Peyer's patch (tissue), 4 donors: ENCODE results near the gene TTC28. TPM values are rescaled to one million over a fixed set of nuclear protein-coding genes. Genes with fewer than 3 reads are reported as not detected.

Experiments used
- DNase-seq, 3 donors: peaks; one replicate each; pipeline ENCODE4 v3.0.0-alpha.2; 2017 to 2019
- H3K27ac ChIP-seq, 4 donors: fragments of 200-600 bp; sonication (generic); one replicate each; pipeline ENCODE4 v1.5.1; 2016 to 2019
- H3K27me3 ChIP-seq, 2 donors: fragments of 200-600 bp; sonication (generic); one replicate each; pipeline ENCODE4 v1.5.1; 2019
- H3K36me3 ChIP-seq, 3 donors: fragments of 200-600 bp; sonication (generic); one replicate each; pipeline ENCODE4 v1.5.1; 2016 to 2019
- H3K4me1 ChIP-seq, 4 donors: fragments of 200-600 bp; sonication (generic); one replicate each; pipeline ENCODE4 v1.5.1; 2016 to 2019
- H3K4me3 ChIP-seq, 4 donors: fragments of 200-600 bp; sonication (generic); 1 replicate in 3 of 4; 2 replicates in 1 of 4; pipeline ENCODE4 v1.5.1; 2016 to 2019; ENCODE audit warnings: mild to moderate bottlenecking in 1 of 4
- H3K9me3 ChIP-seq, 4 donors: fragments of 200-600 bp; sonication (generic); one replicate each; pipeline ENCODE4 v1.5.1; 2016 to 2019; ENCODE audit warnings: mild to moderate bottlenecking in 1 of 4
- CTCF ChIP-seq, 6 experiments: fragments of 450-650 bp in 4 of 6; fragments of 200-600 bp in 2 of 6; sonication (generic) in 1 of 6; IDR thresholded peaks; one replicate each; pipeline ENCODE4 v1.5.1; 2017 to 2019; ENCODE audit warnings: antibody characterized with exemption in 6 of 6, mild to moderate bottlenecking in 3 of 6, moderate library complexity in 1 of 6
- POLR2A ChIP-seq, 2 donors: fragments of 450-650 bp; IDR thresholded peaks; one replicate each; pipeline ENCODE4 v1.5.1; 2017; ENCODE audit warnings: antibody characterized with exemption in 2 of 2, mild to moderate bottlenecking in 2 of 2, moderate library complexity in 2 of 2
- total RNA-seq, 4 donors: library from RNA; depleted of rRNA; stranded (reverse); fragments of >200 nt; gene quantifications; one replicate each; pipeline ENCODE4 v1.1.0, GENCODE V29; 2016

Gene TTC28
- total RNA-seq, 4 donors from 2014 or later: 9.1 to 46.4 (median 35.2) TPM

DNA sequence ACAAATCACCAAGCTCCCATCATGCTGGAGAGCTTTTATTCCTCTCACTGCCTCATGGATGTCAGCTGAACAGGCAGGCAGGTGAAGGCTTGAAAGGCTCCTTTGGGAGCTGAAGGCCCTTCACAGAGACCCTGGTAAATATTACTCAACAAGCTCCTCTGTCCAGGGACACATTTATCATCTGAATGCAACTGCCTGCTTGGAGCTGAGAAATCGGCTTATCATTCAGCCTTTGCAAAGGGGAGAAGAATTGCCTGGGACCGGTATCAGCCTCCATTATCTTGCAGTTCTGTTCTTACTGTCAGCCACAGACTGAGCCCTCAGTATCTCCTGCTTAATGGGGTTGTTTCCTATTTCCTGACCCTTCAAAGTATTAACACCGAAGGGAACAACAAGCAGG is 646.8 kb downstream of the TTC28 start:
- H3K27me3 ChIP-seq: no peaks in the 10 kb centered on the region
- TF ChIP-seq CTCF (IDR thresholded peaks at IDR 0.05) (no peak), POLR2A (IDR thresholded peaks at IDR 0.05) (no peak)
- no peaks in the 10 kb centered on the region for H3K9me3 ChIP-seq
- DNase-seq: no peak
- peaks cover 0 to 9% (median 0%) of the 10 kb centered on the region in 3 donors for H3K36me3 ChIP-seq
- H3K4me1 ChIP-seq: peaks cover 0 to 32% (median 1%) of the 10 kb centered on the region in 4 donors
- H3K4me3 ChIP-seq: no peak overlapping the region
- no peak overlapping the region for H3K27ac ChIP-seq

DNA sequence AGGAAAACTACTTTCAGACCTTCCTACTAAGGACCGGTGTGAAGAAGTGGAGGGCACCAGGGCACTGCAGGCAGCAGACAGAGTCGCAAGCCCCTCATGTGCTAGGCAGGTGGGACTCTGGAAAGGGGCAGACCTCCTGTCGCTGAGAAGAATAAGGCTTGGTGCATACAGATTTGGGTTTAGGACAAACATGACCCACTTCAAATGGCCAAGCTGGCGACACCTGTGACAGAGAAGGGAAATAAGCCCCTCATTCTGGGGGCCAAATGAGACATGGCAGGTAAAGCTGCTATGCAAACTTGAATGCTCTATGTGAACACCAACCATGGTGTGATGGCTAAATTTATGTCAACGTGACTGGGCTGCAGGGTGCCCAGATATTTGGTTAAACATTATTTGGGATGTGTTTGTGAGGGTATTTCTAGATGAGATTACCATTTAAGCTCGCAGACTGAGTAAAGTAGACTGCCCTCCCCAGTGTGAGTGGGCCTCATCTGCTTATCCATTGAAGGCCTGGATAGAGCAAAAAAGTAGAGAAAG is 648.2 kb downstream of the TTC28 start:
- no peak for TF ChIP-seq CTCF (IDR thresholded peaks at IDR 0.05)
- no peak for TF ChIP-seq POLR2A (IDR thresholded peaks at IDR 0.05)
- H3K27ac ChIP-seq: no peak overlapping the region
- H3K4me1 ChIP-seq: peaks cover 0 to 32% (median 1%) of the 10 kb centered on the region in 4 donors

DNA sequence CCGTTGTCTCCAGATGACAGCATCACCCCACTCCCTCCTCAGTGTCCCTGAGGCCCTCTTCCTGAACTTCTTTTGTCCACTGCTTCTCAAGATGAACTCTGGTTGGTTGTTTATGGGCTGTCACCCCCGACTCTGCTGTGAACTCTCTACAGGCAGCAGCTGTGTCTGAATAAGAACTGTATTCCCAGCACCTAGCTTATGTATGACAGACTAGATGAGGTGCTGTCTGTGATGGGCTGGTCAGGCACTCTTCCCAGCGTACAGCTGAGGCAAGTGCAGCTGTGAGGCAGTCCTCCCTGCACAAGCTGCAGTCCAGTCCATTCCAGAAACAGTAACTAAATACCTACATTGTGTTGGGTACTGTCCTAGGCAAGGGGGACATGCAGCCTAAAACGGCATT is 649.2 kb downstream of the TTC28 start:
- Histone ChIP-seq H3K4me1 (peaks cover 0 to 31% (median 1%) of the 10 kb centered on the region in 4 donors), H3K36me3 (peaks cover 0 to 9% (median 0%) of the 10 kb centered on the region in 3 donors), H3K27ac (no peak overlapping the region), H3K4me3 (no peak overlapping the region), H3K27me3 (no peaks in the 10 kb centered on the region), H3K9me3 (no peaks in the 10 kb centered on the region)
- no peak for DNase-seq
- TF ChIP-seq CTCF (IDR thresholded peaks at IDR 0.05): no peak
- no peak for TF ChIP-seq POLR2A (IDR thresholded peaks at IDR 0.05)

More for the DNA sequence above, 648.2 kb downstream of the TTC28 start:
- H3K27me3 ChIP-seq: no peaks in the 10 kb centered on the region
- no peak for DNase-seq
- no peaks in the 10 kb centered on the region for H3K9me3 ChIP-seq
- H3K36me3 ChIP-seq: peaks cover 0 to 9% (median 0%) of the 10 kb centered on the region in 3 donors
- H3K4me3 ChIP-seq: no peak overlapping the region

DNA sequence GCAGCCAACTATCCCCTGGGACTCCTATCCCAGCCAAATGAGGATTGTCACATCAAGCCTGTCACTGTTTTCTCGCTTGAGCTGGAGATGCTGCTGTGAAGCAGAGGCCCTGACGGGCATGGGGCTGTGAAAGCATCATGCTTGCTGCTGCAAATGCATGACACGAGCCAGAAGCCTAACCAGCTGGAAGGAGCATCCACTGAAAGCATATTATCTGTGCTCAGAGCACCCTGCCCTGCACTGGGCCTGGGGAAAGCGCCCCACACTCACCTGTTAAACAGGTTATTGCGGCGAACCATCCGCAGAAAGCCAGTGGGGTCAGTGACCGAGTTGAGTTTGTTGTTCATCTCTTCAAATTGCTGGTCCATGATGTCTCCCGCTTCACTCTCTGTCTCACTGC is 649.7 kb downstream of the TTC28 start:
- Histone ChIP-seq H3K9me3 (no peaks in the 10 kb centered on the region), H3K36me3 (peaks cover 0 to 9% (median 0%) of the 10 kb centered on the region in 3 donors), H3K27ac (peak overlapping the region in 1 of 4 donors; percentile 34), H3K4me1 (peaks cover 0 to 26% (median 0%) of the 10 kb centered on the region in 4 donors), H3K27me3 (no peaks in the 10 kb centered on the region), H3K4me3 (no peak overlapping the region)
- TF ChIP-seq CTCF (IDR thresholded peaks at IDR 0.05) (no peak), POLR2A (IDR thresholded peaks at IDR 0.05) (no peak)
- DNase-seq: no peak

DNA sequence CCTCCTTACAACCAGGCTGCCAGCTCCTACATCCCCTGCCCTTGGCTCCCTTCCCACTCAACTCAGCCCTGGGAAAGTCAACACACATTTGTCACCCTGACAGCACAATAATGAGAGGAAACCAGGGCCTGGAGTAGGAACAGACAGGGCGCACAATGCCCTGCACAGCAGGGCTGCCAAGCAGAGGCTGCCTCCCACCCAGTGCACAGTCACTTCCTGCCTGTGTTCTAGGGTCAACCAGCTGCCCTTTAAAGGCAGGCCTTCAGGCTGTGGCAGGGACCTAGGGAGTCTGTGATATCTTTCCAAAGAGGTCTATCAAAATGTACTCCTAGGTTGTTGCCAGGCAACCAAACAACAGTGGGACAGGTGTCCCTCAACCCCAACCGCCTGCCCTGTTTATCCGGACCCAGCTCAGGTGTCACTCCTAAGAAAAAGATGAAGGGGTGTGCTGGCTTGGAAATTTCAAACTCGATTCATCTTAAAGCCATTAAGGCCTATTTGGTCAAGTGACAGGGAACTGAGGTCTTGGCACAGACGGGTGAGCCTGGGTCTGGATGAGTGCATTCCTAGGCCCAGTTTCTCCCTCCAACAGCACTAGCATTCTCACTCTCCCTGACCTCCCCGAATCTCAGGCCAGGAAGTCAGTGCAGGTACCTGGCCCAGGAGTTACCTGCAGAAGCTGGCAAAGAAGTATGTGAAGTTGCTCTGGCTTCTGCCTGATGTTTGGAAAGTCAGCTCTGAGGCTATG is 650.3 kb downstream of the TTC28 start:
- Histone ChIP-seq H3K27ac (peak overlapping the region in 1 of 4 donors; percentile 34), H3K27me3 (no peaks in the 10 kb centered on the region), H3K36me3 (peaks cover 0 to 9% (median 0%) of the 10 kb centered on the region in 3 donors), H3K4me1 (peaks cover 0 to 20% (median 0%) of the 10 kb centered on the region in 4 donors), H3K4me3 (no peak overlapping the region), H3K9me3 (no peaks in the 10 kb centered on the region)
- TF ChIP-seq POLR2A (IDR thresholded peaks at IDR 0.05): no peak
- no peak for TF ChIP-seq CTCF (IDR thresholded peaks at IDR 0.05)
- DNase-seq: peak in 1 of 3 donors; percentile 53
